GM10248 (cell line): ENCODE data around the gene NEB.

Source experiments
- CTCF ChIA-PET: fragments of 300-600 bp; sonication (Branson Sonifier 250); formaldehyde crosslinking; extraction: SDS; loops from one replicate; lab custom pipeline; 2021; ENCODE audit warnings: antibody characterized with exemption; lab: Yijun Ruan, JAX
- POLR2A ChIA-PET: fragments of 350-650 bp; sonication (Branson Sonifier 250); formaldehyde crosslinking; extraction: SDS; loops from one replicate; lab custom pipeline; 2020; ENCODE audit warnings: antibody characterized with exemption; lab: Yijun Ruan, JAX
- DNase-seq: peaks from one replicate; pipeline ENCODE4 v3.0.0; 2012; ENCODE audit errors: extremely low spot score
- TF ChIP-seq, protein P1 (sequence below): IDR thresholded peaks from 2 replicates; pipeline ENCODE4 v1.5.1; 2012; ENCODE audit warnings: mild to moderate bottlenecking, low read depth; ENCODE audit errors: extremely low read depth, missing control alignments, control extremely low read depth

Gene NEB

DNA sequence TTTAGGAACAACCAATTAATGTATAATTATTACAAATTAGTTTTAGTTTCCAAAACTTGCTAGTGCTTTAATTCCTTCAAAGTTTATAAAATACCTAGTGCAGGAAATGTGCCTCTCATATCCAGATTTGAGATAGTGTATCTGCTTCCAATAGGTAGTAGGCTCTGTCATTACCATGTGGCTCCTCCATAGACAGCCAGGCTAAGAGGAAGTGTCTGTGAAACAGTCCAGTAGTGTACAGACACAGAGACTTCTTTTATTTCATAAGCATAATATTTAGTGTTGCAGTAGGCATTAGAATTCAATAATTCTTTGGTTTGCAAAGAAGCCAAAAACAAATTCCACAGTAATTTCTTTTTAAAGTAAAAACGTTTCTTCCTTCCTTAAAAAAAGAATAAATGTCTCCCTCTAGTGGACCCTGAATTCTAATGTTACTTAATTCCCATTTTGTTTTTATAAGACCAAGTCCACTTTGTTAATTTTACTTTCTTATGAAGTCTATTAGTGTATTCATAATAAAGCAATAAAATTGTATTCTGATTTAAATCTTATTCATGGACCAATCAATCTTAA, 101.2 kb downstream of the NEB start:
- DNase-seq, result no peak
- TF ChIP-seq, protein P1, sequence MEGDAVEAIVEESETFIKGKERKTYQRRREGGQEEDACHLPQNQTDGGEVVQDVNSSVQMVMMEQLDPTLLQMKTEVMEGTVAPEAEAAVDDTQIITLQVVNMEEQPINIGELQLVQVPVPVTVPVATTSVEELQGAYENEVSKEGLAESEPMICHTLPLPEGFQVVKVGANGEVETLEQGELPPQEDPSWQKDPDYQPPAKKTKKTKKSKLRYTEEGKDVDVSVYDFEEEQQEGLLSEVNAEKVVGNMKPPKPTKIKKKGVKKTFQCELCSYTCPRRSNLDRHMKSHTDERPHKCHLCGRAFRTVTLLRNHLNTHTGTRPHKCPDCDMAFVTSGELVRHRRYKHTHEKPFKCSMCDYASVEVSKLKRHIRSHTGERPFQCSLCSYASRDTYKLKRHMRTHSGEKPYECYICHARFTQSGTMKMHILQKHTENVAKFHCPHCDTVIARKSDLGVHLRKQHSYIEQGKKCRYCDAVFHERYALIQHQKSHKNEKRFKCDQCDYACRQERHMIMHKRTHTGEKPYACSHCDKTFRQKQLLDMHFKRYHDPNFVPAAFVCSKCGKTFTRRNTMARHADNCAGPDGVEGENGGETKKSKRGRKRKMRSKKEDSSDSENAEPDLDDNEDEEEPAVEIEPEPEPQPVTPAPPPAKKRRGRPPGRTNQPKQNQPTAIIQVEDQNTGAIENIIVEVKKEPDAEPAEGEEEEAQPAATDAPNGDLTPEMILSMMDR, result peak; percentile 20
- CTCF ChIA-PET, result no interaction called here
- POLR2A ChIA-PET, result no interaction called here

DNA sequence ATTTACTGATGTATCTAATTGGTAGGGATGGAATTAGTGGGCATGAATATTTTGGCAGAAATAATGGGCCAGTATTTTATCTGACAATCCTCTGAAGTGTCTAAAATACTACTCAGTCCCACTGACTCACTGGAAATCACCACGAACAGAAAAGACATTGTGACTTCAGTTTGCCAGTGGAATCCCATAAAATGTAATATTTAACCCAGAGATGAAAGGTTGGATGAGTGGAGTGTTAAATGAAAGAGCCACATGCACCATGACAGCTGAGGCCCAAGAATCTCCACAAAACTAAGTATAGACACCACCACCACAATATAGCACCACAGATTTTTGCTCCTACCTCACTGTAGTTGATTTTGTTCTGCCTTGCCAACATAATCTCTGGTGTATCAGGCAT, 103.9 kb downstream of the NEB start:
- POLR2A ChIA-PET, result no interaction called here
- no peak for DNase-seq
- CTCF ChIA-PET, result no interaction called here
- TF ChIP-seq, protein P1, result no peak

DNA sequence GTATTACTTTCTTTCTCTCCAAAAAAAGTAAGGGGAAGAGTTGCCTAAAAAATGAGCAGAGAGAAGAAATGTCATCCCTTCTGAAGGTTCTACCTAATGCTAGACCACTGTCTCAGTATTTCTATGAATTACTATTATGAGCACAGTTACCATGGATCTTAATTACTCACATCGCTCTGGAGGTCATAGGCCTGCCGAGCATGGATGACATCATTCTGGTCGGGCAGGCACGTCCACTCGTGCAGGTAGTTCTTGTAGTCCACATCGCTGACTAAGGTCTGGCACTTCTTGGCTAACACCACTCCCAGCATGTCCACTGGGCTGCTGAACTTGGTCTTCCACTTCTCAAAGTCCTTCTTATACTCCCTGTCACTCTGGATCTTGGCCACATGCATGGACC, 106.9 kb downstream of the NEB start:
- POLR2A ChIA-PET, result no interaction called here
- DNase-seq, result no peak
- TF ChIP-seq, protein P1, result no peak
- CTCF ChIA-PET, result interaction anchor here (0.8 kb wide), 1 partner anchor 369 kb away, joined by 3 read pairs; no protein-coding TSS in a partner anchor

DNA sequence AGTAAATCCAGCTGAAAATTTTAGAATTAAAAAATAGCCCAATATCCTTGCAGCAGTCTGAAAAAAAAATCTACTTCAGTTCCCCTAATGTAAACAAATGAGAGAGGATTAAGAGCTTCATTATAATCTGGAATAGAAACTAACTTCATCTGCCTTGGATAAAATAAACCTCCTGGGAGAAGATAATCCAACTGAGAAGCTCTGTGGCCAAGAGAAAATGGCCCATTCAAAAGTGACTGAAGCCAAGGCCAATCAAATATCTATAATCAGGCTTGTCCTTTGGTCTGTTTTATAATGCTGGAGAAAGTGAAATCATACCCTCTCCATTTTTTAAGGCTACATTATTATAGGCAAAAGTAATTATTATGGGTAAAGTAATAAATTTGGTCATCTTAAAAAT, 110.0 kb downstream of the NEB start:
- ChIA-PET POLR2A (no interaction called here), CTCF (interaction anchor here (1.0 to 2.0 kb wide), 2 partner anchors 9 to 401 kb away, joined by 3 to 6 read pairs; no protein-coding TSS in a partner anchor)
- TF ChIP-seq, protein P1, result no peak
- DNase-seq, result no peak

DNA sequence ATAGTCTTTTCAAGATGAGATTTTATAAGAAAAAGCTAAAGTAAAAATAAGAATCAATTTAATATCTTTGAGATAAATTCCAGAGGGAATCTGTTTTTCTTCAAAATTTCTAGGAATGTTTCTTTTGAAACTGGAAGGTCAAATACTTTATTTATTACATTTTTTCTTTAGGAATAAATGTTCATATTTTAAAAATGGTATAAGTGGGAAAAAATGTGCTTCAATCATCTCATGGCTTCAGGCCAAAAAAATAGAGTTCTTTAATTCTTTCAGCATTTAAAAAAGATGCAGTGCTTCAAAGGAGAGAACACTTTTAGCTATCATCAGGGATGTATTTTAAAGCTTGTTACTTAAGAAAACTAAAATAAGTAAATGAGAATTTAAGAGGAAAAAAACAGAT, 110.6 kb downstream of the NEB start:
- TF ChIP-seq, protein P1, result no peak
- POLR2A ChIA-PET, result no interaction called here
- CTCF ChIA-PET, result interaction anchor here (1.0 to 2.0 kb wide), 3 partner anchors 8 to 402 kb away, joined by 3 to 6 read pairs (median 3); no protein-coding TSS in a partner anchor
- DNase-seq, result no peak

DNA sequence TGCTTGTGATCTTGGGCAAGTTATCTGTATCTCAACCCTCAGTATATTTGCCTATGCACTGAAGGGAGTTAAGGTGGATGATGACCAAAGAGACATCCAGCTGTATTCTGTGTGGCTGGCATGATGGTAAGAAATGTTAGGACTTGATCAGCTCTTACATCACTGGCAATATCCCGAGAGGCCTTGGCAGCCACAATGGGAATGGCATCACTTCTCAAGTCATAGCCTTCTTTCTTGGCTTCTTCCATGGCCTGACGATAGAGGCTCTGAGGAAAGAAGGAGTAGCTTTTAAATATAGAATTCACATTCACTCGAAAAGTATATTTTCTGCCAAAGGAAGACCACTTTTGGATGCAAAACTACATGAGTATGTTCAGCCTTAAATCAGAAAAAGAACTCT, 113.5 kb downstream of the NEB start:
- no peak for DNase-seq
- ChIA-PET POLR2A (no interaction called here), CTCF (interaction anchor here (1.4 kb wide), 1 partner anchor 10 kb away, joined by 4 read pairs; no protein-coding TSS in a partner anchor)
- TF ChIP-seq, protein P1, result no peak
